GM21515 (cell line): ENCODE results near the gene CAPG.
"Not testable (repeated sequence)": the region's sequence is repeated elsewhere in the genome, so short reads cannot be mapped to it uniquely, and the experiment has no call there.

Experiments used
- ATAC-seq: cut with Tn5 transposase; IDR thresholded peaks from one replicate; pipeline ENCODE4 v1.9.1; 2021; ENCODE audit not compliant: unreplicated experiment

Gene CAPG

DNA sequence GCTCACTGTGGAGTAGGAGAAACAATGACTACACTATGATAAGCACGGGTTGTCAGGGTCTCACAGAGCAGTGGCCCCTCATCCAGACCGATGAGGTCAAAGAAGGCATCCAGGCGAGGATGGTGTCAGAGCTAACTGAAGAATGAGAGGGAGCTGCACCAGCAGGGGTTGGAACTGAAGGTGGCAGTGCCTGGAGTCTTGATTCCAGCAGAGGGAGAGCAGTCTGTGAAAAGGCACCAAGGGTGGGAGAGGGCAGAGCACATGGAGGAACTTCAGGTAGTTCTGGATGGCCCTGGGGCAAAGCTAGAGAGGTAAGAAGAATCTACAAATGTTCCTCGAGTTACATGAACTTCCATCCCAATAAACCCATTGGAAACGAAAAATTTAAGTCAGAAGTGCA lies 43.0 kb downstream of the CAPG start:
- no peak for ATAC-seq

DNA sequence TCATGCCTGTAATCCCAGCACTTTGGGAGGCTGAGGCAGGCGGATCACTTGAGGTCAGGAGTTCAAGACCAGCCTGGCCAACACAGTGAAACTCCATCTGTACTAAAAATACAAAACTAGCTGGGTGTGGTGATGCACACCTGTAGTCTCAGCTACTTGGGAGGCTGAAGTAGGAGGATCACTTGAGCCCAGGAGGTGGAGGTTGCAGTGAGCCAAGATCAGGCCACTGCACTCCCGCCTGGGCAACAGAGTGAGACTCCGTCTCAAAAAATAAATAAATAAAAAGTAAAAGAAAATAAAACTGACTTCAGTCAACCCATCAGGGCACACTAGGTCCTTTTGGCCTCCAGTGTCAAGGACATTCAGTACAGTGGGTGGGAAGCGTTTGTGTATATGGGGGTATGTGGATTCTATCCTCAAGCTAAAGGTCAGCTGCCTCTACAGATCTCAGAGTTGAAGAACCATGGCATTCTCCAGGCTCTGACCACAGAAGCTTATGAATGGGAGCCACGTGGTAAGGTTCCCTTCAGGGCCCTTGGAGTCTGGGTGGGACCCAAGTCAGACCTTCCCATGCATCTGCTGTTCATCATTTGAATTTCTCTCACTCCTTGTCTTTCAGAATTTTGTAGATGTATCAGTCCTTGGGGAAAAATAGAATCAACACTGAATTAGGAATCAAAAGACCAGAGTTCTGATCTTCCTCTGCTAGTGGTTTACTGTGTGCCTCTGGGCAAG lies 47.3 kb downstream of the CAPG start:
- ATAC-seq, result not testable (repeated sequence)

DNA sequence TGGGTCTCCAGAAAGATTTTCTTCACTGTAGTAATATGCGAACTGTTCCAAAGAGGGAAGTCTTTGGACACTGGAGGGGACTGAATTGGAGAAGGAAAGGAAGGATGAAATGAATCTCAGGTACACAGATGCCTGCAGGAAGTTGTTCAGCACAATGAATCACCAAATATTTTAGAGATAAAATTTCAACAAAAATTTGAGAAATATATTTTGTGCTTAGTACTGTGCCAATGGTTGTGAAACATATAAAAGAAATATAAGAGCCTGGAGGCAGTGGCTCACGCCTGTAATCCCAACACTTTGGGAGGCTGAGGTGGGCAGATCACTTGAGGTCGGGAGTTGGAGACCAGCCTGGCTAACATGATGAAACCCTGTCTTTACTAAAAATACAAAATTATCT lies 52.4 kb downstream of the CAPG start:
- no peak for ATAC-seq

DNA sequence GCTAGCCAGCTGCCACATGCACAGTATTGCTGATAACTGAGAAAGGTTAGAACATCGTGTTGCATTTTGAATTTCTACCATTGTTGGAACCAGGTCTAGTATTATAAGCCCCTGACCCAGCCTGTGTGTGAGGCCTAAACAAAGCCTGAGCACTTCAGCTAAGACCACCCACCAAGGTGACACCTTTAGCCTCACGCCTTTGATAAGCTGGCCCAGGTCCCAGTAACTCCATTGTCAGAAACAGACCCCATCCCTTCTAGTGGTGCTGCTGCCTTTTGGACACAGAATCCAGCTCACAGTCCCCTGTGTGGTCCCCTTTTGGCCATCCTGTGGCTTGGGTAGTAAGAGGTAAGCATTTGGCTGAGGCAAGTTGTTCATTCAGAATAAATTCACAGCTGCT lies 54.0 kb downstream of the CAPG start:
- no peak for ATAC-seq

DNA sequence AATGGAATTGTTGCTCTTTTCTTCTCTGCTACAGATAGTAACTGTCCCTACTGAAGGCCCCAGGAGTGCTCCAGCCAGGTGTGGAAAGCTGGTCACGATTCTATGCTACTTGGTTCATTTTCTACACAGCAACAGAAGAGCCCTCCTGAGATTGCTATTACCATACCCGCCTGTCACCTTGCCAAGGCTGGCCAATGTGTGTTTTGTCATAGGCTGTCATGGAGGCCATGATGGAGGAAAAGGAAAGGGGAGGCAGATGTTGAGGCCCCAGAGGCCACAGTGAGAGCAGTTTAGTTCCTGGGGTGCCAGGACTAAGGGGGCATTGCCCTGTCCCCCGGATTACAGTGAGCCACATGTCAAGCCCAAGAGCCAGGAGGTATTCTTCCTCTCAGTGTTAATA lies 54.6 kb downstream of the CAPG start:
- ATAC-seq, result no peak

DNA sequence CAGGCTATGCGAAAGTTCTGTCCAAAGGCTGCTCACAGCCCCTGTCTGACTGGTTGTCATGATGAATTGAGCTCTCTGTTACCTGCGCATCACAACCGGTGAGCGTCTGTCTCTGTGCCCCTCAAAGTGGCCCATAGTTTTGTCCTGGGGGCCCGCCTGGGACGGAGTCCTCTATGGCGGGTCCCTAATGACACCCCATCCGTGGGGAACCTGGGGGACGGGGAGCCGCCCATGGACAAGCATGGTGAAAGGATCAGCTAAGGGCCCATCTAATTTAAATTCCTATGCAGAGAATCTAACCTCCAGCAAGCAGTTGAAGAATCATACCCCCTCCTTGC lies 55.1 kb downstream of the CAPG start:
- ATAC-seq, result peak; percentile 8

DNA sequence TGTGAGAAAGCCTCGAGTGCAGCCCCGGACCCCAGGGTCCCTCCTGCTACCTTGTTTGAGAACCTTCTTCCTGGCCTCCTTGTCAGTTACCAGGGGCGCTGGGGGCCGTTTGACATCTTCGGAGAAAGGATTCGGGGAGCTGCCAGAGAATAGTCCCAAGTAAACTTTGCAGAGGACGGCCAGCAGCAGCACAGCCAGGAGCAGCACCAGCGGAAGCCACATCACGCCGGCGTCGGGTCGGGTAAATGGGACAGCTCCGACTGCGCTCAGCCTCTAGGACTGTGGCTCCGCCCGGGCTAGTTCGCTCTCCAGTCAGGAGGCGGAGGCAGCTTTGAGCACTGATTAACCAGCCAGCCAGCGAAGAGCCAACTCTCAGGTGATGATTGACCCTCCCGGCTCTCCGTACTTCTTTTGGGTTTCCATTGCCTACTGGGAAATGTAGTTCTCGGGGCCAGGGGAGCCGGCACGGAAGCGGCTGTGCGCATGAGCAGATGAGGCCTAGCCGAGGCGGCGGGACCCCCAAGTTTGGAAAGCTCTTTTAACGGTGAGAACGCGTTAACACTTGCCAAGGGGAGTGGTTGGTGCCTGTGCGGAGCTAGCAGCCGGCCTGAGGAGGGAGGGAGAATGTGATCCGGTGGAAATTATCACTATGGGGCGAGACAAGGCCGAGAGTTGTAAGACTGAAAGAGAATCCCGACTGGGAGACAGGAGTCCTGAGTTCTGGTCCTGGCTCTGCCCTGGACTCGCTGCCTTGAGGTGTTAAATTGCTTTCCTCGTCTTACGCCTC lies 55.7 kb downstream of the CAPG start, which contains the start of the genes ELMOD3 and RETSAT:
ELMOD3 (plus strand) TSS at position 484 of the 787 bp plus-strand sequence. CDS start 2,430 bp downstream, outside the sequence.
RETSAT (minus strand) TSS at position 243 of the 787 bp plus-strand sequence; CDS start at position 222, 21 bp downstream.
- peak; percentile 93 for ATAC-seq

DNA sequence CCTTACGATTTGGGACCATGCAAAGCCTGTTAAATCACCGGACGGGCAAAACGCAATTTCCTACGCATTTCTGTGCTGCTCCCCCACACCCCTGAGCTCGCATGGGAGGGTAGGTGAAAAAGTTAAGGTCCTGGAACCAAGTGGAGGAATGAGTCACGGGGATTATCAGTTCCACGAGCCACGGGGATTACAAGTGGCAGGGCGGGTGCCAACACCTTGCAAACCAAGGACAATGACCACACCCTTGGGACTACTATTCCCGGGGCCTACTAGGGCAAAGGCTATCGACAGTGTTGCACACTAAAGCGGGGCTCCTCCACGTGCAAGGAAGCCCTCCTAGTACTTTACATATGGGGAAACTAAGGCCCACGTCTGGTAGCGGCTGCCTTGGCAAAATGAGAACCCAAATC lies 56.3 kb downstream of the CAPG start:
- peak; percentile 9 for ATAC-seq

DNA sequence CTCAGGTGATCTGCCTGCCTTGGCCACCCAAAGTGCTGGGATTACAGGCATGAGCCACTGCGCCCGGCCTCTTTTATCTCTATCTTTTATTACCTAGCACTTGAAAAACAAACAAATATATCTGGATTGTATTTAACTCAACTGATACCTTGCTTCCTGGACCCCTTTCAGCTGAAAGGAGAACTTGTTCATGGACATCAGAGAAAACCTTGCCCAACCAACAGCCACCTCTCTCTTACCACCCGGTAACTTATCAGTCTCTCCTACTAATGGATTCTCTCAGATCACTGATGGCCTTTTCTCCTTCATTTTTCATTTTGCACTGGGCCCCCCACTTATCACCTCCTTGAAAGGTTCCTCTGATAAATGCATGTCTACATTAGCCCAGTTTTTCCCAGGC lies 62.6 kb downstream of the CAPG start:
- ATAC-seq, result no peak
